SIG-M5 (cell line): ENCODE measurements around the gene VDR.

Experiments
- DNase-seq: peaks from one replicate; lab custom pipeline; 2025; lab: John Stamatoyannopoulos, UW

The VDR gene

GRCh38 chr12:47868552-47869031 lies 36.2 kb downstream of the VDR start:
- no peak for DNase-seq

- no peak for DNase-seq
Measured at GRCh38 chr12:47868041-47868440, 36.8 kb downstream of the VDR start.

- DNase-seq, result no peak
Measured at GRCh38 chr12:47867495-47867941, 37.3 kb downstream of the VDR start.

GRCh38 chr12:47864646-47865235 lies 40.1 kb downstream of the VDR start:
- no peak for DNase-seq

GRCh38 chr12:47863985-47864384 lies 40.8 kb downstream of the VDR start:
- no peak for DNase-seq

GRCh38 chr12:47863467-47863866 lies 41.3 kb downstream of the VDR start:
- no peak for DNase-seq

- DNase-seq, result no peak
Measured at GRCh38 chr12:47862881-47863280, 41.9 kb downstream of the VDR start.

GRCh38 chr12:47862167-47862750 lies 42.5 kb downstream of the VDR start:
- no peak for DNase-seq

GRCh38 chr12:47860873-47861272 lies 43.9 kb downstream of the VDR start:
- no peak for DNase-seq

GRCh38 chr12:47860279-47860841 lies 44.4 kb downstream of the VDR start:
- no peak for DNase-seq

GRCh38 chr12:47858511-47859266 lies 46.1 kb downstream of the VDR start:
- DNase-seq, result no peak

GRCh38 chr12:47856721-47857575 lies 47.8 kb downstream of the VDR start:
- no peak for DNase-seq

GRCh38 chr12:47856094-47856493 lies 48.7 kb downstream of the VDR start:
- no peak for DNase-seq

- no peak for DNase-seq
Measured at GRCh38 chr12:47855502-47855901, 49.3 kb downstream of the VDR start.

GRCh38 chr12:47854531-47854930 lies 50.3 kb downstream of the VDR start:
- no peak for DNase-seq

GRCh38 chr12:47852096-47852571 lies 52.7 kb downstream of the VDR start:
- DNase-seq, result no peak

GRCh38 chr12:47851303-47851952 lies 53.4 kb downstream of the VDR start:
- DNase-seq, result no peak

- no peak for DNase-seq
Measured at GRCh38 chr12:47850153-47851084, 54.4 kb downstream of the VDR start.

- DNase-seq, result no peak
Measured at GRCh38 chr12:47849261-47849660, 55.5 kb downstream of the VDR start.

GRCh38 chr12:47848853-47849252 lies 55.9 kb downstream of the VDR start:
- no peak for DNase-seq
